ENCODE data around the gene DOCK2.

The DOCK2 gene

GRCh38 chr5:170113522-170113900, 476.4 kb downstream of the DOCK2 start:
- DNase-seq (ENCODE audit: extremely low read depth, low read depth), result no peak
- TF ChIP-seq CTCF (IDR thresholded peaks at IDR 0.05; ENCODE audit: low read depth, low read length), result no peak

- TF ChIP-seq CTCF (IDR thresholded peaks at IDR 0.05; ENCODE audit: low read depth, low read length), result no peak
- DNase-seq (ENCODE audit: extremely low read depth, low read depth), result no peak
Observed at GRCh38 chr5:170114271-170114670, 477.2 kb downstream of the DOCK2 start.

- no peak for TF ChIP-seq CTCF (IDR thresholded peaks at IDR 0.05; ENCODE audit: low read depth, low read length)
- no peak for DNase-seq (ENCODE audit: extremely low read depth, low read depth)
Observed at GRCh38 chr5:170115925-170116324, 478.9 kb downstream of the DOCK2 start.

GRCh38 chr5:170117736-170118135, 480.7 kb downstream of the DOCK2 start:
- no peak for DNase-seq (ENCODE audit: extremely low read depth, low read depth)
- no peak for TF ChIP-seq CTCF (IDR thresholded peaks at IDR 0.05; ENCODE audit: low read depth, low read length)

- TF ChIP-seq CTCF (IDR thresholded peaks at IDR 0.05; ENCODE audit: low read depth, low read length), result no peak
- DNase-seq (ENCODE audit: extremely low read depth, low read depth), result peak; percentile 85
Observed at GRCh38 chr5:170120576-170120975, 483.5 kb downstream of the DOCK2 start.

- TF ChIP-seq CTCF (IDR thresholded peaks at IDR 0.05; ENCODE audit: low read depth, low read length), result no peak
- DNase-seq (ENCODE audit: extremely low read depth, low read depth), result no peak
Observed at GRCh38 chr5:170121321-170121720, 484.2 kb downstream of the DOCK2 start.

- no peak for DNase-seq (ENCODE audit: extremely low read depth, low read depth)
- no peak for TF ChIP-seq CTCF (IDR thresholded peaks at IDR 0.05; ENCODE audit: low read depth, low read length)
Observed at GRCh38 chr5:170126061-170126460, 489.0 kb downstream of the DOCK2 start.
